Cerebellar nuclear complex (tissue), 1 donor: ENCODE results near the gene SMIM24.
"Not testable (repeated sequence)": the region's sequence is repeated elsewhere in the genome, so short reads cannot be mapped to it uniquely, and the experiment has no call there.

Experiments used
- DNase-seq, 2 experiments: peaks; one replicate each; lab custom pipeline; 2025; lab: John Stamatoyannopoulos, UW

SMIM24 gene

GRCh38 chr19:3433805-3434540, 46.4 kb downstream of the SMIM24 start:
- DNase-seq: no peak

GRCh38 chr19:3433313-3433712, 47.0 kb downstream of the SMIM24 start:
- DNase-seq: no peak

GRCh38 chr19:3431760-3432397, 48.4 kb downstream of the SMIM24 start:
- no peak for DNase-seq

GRCh38 chr19:3430366-3430680, 50.0 kb downstream of the SMIM24 start:
- not testable (repeated sequence) for DNase-seq

- DNase-seq: no peak
These were observed 53.9 kb downstream of the SMIM24 start for GRCh38 chr19:3426433-3426832.
